Ovary (tissue), 9 donors: Measurements from ENCODE around the gene FTO. TPM values are rescaled to one million over a fixed set of nuclear protein-coding genes. Genes with fewer than 3 reads are reported as not detected.

Source experiments
- DNase-seq, 5 donors: peaks; one replicate each; pipeline ENCODE4 v3.0.0-alpha.2; 2019 to 2020
- H3K27ac ChIP-seq, 2 donors: fragments of 200-600 bp; one replicate each; pipeline versions ENCODE4 v1.5.1 to v1.8.0; 2019 to 2022
- H3K27me3 ChIP-seq: fragments of 200-600 bp; one replicate; pipeline ENCODE4 v1.8.0; 2022
- H3K36me3 ChIP-seq: fragments of 200-600 bp; sonication (generic); one replicate; pipeline ENCODE4 v1.5.1; 2019
- H3K4me1 ChIP-seq: one replicate; pipeline ENCODE4 v1.8.1; 2013; ENCODE audit warnings: mild to moderate bottlenecking, moderate library complexity; ENCODE audit not compliant: insufficient read depth
- H3K4me3 ChIP-seq: fragments of 200-600 bp; sonication (generic); one replicate; pipeline ENCODE4 v1.5.1; 2017
- H3K9me3 ChIP-seq, 2 donors: fragments of 200-600 bp in 1 of 2; sonication (generic) in 1 of 2; one replicate each; pipeline versions ENCODE4 v1.5.1 to v1.8.1; 2013 to 2019; ENCODE audit warnings: mild to moderate bottlenecking in 1 of 2, moderate library complexity in 1 of 2
- EP300 ChIP-seq: sonication (generic); formaldehyde crosslinking; IDR thresholded peaks from one replicate; pipeline ENCODE4 v1.6.1; 2017; ENCODE audit warnings: antibody characterized with exemption
- POLR2A ChIP-seq: fragments of 450-650 bp; IDR thresholded peaks from one replicate; pipeline ENCODE4 v1.6.1; 2017; ENCODE audit warnings: antibody characterized with exemption, mild to moderate bottlenecking, moderate library complexity
- WGBS, 3 donors: extraction: QIAGEN DNeasy Blood & Tissue Kit in 1 of 3; methylation state at CpG; one replicate each; pipeline versions ENCODE4 v1.1.5 to v1.1.7; 2013 to 2017; 5-methylcytosine and 5-hydroxymethylcytosine counted together
- intact Hi-C, 4 donors: fragments of 100-400 bp; cut with DNase I; formaldehyde crosslinking; loops; one replicate each; pipeline versions ENCODE4 v1.11.0 to v1.15.1; 2022 to 2023
- polyA plus RNA-seq, 2 donors: library from polyadenylated mRNA; stranded (reverse); fragments of 200-250 nt in 1 of 2; fragments of 350-450 nt in 1 of 2; fragmentation: Illumina TruSeq in 1 of 2; extraction: RNeasy Lipid Tissue Mini Kit (QIAGEN cat#74804) in 1 of 2; gene quantifications; one replicate each; pipeline ENCODE4 v1.2.3, GENCODE V29; 2013 to 2014
- total RNA-seq, 7 donors: library from RNA; depleted of rRNA in 2 of 7; stranded (reverse); fragments of >200 nt in 2 of 7; fragmentation: NEBNext Ultra II Directional in 3 of 7; extraction: Animal tissue kit (Norgen Biotek cat#: 25700) in 3 of 7; gene quantifications; one replicate each; pipeline versions ENCODE4 v1.1.0 to v1.2.4, GENCODE V29; 2016 to 2023
- TF ChIP-seq, protein P1 (sequence below), 3 donors: fragments of 450-650 bp in 2 of 3; fragments of 200-600 bp in 1 of 3; IDR thresholded peaks; one replicate each; pipeline versions ENCODE4 v1.5.1 to v1.8.0; 2016 to 2022; ENCODE audit warnings: antibody characterized with exemption in 3 of 3, mild to moderate bottlenecking in 1 of 3
- donor health status: DM: no; HTN: no; CAD: no; lungs with moderate emphysema.
- donor health status: DM: no; HTN: no; CAD: no.
- donor health status: Bipolar disorder and iron deficiency.
- donor health status: DM: yes; HTN: yes; CAD: no.
- donor health status: DM: no; HTN: no; CAD: no.
- donor health status: DM: yes; HTN: yes; CAD: no.

FTO gene
- total and polyA plus RNA-seq, 9 donors: 43.6 to 128 (median 91.4) TPM

DNA sequence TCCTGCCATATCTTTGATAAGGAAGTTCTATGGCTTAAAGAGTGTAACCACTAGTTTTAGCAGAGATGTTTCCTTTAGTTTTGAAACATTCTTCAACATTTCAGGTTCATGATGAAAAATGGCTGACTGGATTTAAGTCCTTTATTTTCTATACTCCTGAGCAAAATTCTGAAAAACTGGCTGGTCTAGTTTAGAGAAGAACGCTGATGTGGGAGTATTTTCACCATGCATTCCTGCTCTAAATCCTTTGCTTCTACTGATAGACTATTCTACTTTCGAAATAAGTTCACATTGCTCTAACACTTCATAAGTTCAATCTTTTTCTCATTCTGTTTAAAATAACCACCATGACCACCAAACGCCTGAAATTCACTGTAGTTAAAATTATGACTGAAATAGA, 281.9 kb downstream of the FTO start:
- H3K4me3 ChIP-seq: no peak overlapping the region
- 42 to 58% (median 47%) methylated on average over 3 of the region's 3 CpGs for WGBS, 3 donors
- H3K4me1 ChIP-seq: no peaks in the 10 kb centered on the region
- intact Hi-C loops: no loop called here
- no peaks in the 10 kb centered on the region for H3K27me3 ChIP-seq
- DNase-seq: no peak
- H3K36me3 ChIP-seq: no peaks in the 10 kb centered on the region
- H3K27ac ChIP-seq: no peak overlapping the region
- TF ChIP-seq EP300 (no peak), POLR2A (no peak)
- TF ChIP-seq, protein P1, sequence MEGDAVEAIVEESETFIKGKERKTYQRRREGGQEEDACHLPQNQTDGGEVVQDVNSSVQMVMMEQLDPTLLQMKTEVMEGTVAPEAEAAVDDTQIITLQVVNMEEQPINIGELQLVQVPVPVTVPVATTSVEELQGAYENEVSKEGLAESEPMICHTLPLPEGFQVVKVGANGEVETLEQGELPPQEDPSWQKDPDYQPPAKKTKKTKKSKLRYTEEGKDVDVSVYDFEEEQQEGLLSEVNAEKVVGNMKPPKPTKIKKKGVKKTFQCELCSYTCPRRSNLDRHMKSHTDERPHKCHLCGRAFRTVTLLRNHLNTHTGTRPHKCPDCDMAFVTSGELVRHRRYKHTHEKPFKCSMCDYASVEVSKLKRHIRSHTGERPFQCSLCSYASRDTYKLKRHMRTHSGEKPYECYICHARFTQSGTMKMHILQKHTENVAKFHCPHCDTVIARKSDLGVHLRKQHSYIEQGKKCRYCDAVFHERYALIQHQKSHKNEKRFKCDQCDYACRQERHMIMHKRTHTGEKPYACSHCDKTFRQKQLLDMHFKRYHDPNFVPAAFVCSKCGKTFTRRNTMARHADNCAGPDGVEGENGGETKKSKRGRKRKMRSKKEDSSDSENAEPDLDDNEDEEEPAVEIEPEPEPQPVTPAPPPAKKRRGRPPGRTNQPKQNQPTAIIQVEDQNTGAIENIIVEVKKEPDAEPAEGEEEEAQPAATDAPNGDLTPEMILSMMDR (IDR thresholded peaks at IDR 0.05): no peak
- no peaks in the 10 kb centered on the region for H3K9me3 ChIP-seq

DNA sequence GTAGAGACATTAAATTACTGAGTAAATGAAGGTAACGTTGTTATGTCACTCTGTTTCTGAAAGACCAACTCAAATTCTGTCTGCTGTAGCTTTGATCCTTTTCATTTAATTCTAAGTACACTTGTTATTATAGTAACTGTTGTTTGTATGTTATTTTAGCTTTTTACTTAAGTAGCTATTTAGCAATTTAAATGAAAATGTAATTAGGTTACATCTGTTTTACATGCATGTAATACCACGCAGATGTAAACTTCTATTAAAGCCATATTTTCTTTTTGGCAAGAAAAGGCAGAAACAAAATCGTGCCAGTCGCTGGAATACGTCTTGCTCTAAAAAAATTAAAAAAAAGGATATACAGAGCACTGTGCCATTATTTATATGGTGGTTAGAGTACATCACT, 282.8 kb downstream of the FTO start:
- Histone ChIP-seq H3K4me1 (peaks cover under 1% of the 10 kb centered on the region), H3K36me3 (no peaks in the 10 kb centered on the region), H3K27ac (no peak overlapping the region), H3K4me3 (no peak overlapping the region), H3K9me3 (no peaks in the 10 kb centered on the region), H3K27me3 (no peaks in the 10 kb centered on the region)
- DNase-seq: no peak
- TF ChIP-seq POLR2A (no peak), EP300 (no peak)
- TF ChIP-seq, protein P1 (IDR thresholded peaks at IDR 0.05): no peak
- WGBS, 3 donors: 93 to 97% (median 95%) methylated on average over 5 of the region's 5 CpGs
- intact Hi-C loops: no loop called here

DNA sequence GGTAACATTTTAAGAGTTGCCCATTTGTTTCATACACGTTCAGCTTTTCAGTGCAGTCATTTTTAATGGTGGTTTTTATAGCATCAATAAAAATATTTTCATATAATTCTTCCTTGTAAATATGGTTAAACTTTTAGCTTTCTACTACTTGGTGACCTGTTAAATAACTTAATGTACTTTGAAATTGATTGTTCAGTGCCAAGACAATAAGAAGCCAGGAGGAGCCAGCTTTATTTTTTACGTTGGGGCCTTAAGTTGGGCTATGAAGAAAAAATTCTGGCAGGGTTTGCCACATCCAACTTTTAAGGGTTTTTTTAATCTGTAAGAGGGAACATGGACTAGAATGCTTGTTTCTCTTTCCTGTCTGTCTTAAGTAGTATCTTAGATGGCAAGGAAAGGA, 284.2 kb downstream of the FTO start:
- no peak overlapping the region for H3K4me3 ChIP-seq
- H3K9me3 ChIP-seq: no peaks in the 10 kb centered on the region
- DNase-seq: no peak

DNA sequence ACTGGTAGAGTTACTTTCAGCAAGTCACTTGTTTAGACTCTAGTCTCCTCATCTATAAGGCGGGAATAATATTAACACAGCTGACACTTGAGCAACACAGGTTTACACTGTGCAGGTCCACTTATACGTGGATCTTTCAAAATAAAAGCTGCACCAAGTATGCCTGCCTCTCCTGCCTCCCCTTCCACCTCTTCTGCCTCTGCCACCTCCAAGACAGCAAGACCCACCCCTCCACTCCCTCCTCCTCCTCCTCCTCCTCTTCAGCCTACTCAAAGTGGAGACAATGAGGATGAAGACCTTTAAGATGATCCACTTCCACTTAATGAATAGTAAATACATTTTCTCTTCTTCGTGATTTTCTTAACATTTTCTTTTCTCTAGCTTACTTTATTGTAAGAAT, 285.6 kb downstream of the FTO start:
- no peak for DNase-seq
- H3K4me1 ChIP-seq: peaks cover 2% of the 10 kb centered on the region
- 92 to 94% (median 93%) methylated on average over 3 of the region's 3 CpGs for WGBS, 3 donors
- H3K9me3 ChIP-seq: no peaks in the 10 kb centered on the region
- H3K27me3 ChIP-seq: no peaks in the 10 kb centered on the region
- no peak overlapping the region for H3K27ac ChIP-seq
- intact Hi-C loops: no loop called here
- no peaks in the 10 kb centered on the region for H3K36me3 ChIP-seq
- TF ChIP-seq, protein P1 (IDR thresholded peaks at IDR 0.05): no peak
- TF ChIP-seq EP300: no peak
- no peak for TF ChIP-seq POLR2A
- no peak overlapping the region for H3K4me3 ChIP-seq

More for the DNA sequence above, 284.2 kb downstream of the FTO start:
- peaks cover 2% of the 10 kb centered on the region for H3K4me1 ChIP-seq
- no peak for TF ChIP-seq EP300
- TF ChIP-seq POLR2A: no peak
- TF ChIP-seq, protein P1 (IDR thresholded peaks at IDR 0.05): no peak
- no peaks in the 10 kb centered on the region for H3K27me3 ChIP-seq
- no peaks in the 10 kb centered on the region for H3K36me3 ChIP-seq
- H3K27ac ChIP-seq: no peak overlapping the region
- 44 to 53% (median 47%) methylated on average over 2 of the region's 2 CpGs for WGBS, 3 donors
- intact Hi-C loops: no loop called here
